Stimulated activated naive CD4-positive, alpha-beta T cell (primary cell): Measurements from ENCODE around the gene VMP1.
"Not testable (repeated sequence)": the region's sequence is repeated elsewhere in the genome, so short reads cannot be mapped to it uniquely, and the experiment has no call there.

ENCODE experiments used
- DNase-seq, 6 experiments: peaks; one replicate each; lab custom pipeline; 2025; lab: John Stamatoyannopoulos, UW

Gene VMP1

GRCh38 chr17:59755069-59755468 lies 47.6 kb downstream of the VMP1 start:
- not testable (repeated sequence) for DNase-seq

- no peak for DNase-seq
These were observed 48.9 kb downstream of the VMP1 start for GRCh38 chr17:59756236-59756818.

GRCh38 chr17:59757043-59757442 lies 49.6 kb downstream of the VMP1 start:
- DNase-seq: no peak

DNA sequence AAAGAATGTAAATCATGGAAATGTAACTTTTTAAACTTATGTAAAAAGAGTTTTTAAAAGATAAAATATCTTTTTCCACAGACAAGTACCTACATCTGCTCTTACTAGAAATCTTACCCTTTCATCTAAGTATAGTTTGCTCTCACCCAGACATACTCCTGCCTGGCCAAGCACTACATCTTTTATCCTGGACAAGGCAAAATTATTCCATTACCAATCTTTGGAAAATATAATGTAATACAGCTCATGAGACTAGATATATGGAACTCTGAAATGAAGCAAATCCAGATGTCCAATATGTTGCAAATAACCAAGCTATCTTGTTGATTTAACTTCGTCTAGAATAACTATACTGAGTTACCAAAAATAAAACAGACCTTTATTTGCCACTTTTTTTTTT lies 50.0 kb downstream of the VMP1 start:
- DNase-seq: no peak

GRCh38 chr17:59757881-59758385 lies 50.5 kb downstream of the VMP1 start:
- DNase-seq: no peak

GRCh38 chr17:59758998-59759651 lies 51.7 kb downstream of the VMP1 start:
- not testable (repeated sequence) for DNase-seq

DNA sequence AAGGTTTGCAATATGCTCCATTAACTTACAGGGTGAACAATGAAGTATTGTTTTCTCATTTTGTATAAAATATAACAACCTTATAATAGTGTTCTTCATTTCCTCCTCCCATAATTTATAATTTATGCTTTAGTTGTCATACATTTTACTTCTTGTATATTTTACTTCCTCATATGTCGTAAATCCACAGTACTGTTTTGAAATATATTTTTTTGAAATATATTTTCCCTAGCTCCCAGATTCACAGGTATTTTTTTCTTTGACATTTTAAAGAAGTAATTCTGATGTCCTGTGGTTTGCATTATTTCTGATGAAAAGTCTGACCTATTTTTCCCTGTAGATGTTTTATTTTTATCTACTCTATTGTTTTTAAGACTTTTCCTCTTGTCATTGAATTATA lies 52.7 kb downstream of the VMP1 start:
- DNase-seq: no peak

GRCh38 chr17:59761385-59762048 lies 54.1 kb downstream of the VMP1 start:
- DNase-seq: no peak

DNA sequence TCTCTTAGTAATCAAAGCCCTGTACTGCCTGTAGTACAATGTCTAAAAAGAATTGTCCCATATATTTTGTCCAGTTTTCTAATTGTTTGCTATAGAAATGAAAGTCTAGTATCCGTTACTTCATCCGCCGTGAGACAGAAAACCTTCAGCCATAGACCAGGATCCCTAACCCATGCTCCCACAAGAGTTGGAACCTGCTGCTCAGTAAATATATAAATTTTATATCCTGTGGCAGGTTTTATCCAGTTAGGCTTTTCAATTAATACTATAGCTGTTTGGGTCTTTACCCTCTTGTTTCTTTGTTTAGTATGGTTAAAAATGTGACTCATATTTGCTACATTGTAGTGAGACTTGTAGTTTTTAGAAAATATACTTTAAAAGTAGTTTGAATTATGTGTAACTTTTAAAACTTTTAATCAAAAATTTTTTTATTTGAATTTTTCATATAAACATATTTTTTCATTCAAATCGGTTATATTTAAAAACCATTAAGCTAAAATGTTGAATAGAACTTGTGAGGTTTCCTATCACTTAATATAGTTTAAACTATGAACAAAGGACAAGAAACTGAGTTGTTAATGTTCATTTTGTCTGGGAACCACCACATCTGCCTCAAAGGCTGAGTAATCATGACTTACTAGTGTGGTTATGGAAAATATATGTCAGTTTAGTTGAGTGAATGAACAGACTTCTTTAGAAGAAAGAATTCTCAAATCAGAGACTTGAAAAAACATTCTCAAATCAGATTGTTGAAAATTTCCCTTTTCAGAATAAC lies 54.8 kb downstream of the VMP1 start:
- DNase-seq: no peak

- no peak for DNase-seq
These were observed 55.4 kb downstream of the VMP1 start for GRCh38 chr17:59762824-59763374.

DNA sequence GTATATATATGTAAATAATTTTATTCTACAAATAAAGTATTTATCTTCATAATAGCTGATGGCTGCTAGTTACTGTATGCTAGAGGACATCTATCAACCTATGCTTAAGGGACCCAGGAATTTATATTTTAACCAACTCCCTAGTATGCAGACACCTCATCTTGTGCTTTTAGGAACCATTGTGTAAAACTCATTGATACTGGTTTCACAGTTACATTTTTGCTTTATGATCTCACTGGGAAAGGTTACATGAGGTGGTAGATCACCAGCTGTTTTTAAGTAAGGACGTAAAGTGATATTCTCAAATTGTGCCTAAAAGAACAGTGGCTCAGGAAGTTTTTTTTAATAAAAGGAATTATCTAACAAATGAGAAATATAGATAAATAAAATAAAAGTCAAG lies 56.4 kb downstream of the VMP1 start:
- DNase-seq: no peak

- no peak for DNase-seq
These were observed 56.9 kb downstream of the VMP1 start for GRCh38 chr17:59764292-59764741.

- no peak for DNase-seq
These were observed 57.6 kb downstream of the VMP1 start for GRCh38 chr17:59765038-59765437.

- no peak for DNase-seq
These were observed 59.0 kb downstream of the VMP1 start for GRCh38 chr17:59766491-59766890.

DNA sequence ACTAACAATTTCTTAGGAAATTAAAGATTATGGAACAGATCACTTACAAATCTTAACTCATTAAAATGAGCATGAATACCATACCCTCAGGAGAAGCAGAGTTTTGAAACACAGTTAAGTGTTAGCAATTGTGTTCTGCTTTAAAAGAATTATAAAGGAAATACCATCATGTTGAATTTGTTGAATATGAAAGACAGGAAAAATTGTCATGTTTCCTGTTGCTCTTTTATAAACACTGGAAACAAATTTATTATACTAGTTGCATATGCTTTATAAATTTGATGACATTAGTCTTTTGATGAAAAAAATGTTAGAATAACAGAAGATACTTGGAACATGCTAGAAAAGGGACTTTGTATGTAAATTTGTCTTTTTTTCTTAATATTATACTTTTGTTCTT lies 59.7 kb downstream of the VMP1 start:
- DNase-seq: no peak

- no peak for DNase-seq
These were observed 62.4 kb downstream of the VMP1 start for GRCh38 chr17:59769887-59770286.

GRCh38 chr17:59771093-59771492 lies 63.6 kb downstream of the VMP1 start:
- no peak for DNase-seq

DNA sequence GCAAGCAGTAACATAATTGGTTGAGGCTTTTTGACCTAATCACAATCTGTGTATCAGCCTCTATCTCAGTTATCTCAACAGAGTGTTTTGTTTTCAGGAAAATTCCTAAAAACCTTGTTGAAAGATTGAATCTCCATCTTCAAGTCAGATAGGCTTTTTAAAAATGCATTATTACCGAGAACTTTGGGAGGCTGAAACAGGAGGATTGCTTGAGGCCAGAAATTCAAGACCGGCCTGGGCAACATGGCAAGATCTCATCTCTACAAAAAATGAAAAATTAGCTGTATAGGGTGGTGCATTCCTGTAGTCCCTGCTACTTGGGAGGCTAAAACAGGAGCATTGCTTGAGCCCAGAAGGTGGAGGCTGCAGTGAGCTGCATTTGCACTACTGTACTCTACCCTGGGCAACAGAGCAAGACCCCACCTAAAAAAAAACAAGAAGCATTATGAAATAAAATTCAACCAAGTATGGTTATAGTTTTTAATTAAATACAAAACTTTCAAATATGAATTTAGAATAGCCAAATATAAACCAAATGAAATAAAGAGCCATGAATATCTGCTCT lies 68.4 kb downstream of the VMP1 start:
- no peak for DNase-seq

GRCh38 chr17:59776577-59776976 lies 69.1 kb downstream of the VMP1 start:
- no peak for DNase-seq

DNA sequence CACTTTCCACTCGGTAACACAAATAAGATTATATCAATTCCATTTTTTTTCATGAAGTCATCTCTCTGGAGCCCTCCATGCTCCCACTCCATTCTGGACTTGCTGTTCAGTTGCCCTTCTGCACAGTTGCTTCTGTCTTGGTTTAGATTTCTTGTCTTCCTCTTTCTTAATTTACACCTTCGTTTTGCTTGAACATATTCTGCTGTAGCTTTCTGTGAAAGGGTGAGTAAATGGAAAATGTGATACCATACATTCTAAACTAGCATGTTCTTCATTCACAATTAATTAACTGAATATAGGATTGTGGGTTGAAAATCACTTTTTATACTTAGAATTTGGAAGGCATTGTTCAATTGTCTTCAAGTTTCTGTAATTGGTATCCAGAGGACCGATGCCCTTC lies 69.6 kb downstream of the VMP1 start:
- no peak for DNase-seq

DNA sequence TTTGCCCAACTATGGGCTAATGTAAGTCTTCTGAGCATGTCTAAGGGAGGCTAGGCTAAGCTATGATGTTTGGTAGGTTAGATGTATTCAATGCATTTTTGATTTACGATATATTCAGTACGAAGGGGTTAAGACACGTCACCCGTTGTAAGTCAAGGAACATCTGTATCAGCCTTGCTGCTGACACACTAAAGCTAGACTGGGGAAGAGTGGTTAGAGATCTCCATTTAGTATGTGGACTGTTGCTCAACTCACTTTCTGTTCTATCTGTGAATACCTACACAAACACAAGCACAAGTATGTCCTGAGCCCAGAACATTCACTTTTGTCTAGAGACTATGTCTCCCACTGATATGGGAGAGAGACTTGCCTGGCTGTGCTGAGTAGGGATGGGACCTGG lies 71.5 kb downstream of the VMP1 start:
- no peak for DNase-seq

DNA sequence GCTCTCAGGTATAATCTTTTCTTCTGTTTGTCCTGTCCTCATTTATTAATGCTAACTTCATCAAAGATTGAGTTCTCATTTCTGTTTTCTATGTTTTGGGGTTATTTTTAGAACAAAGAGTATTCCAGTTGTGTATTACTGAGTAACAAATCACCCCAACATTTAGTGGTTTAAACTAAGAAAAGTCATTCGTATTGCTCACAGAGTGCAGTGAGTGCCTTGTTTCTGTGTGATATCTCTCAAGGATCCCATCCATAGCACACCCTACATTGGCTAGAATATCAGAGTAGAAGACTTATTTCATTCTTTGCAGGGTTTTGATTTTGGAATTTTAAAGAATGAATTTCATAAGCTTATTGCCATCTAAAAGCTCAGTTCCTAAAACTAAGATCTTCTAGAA lies 72.1 kb downstream of the VMP1 start:
- DNase-seq: no peak
